22Rv1 (cell line): ENCODE results near the gene CTDSPL.

Source experiments
- CTCF ChIP-seq: fragments of 450-650 bp; IDR thresholded peaks from 2 replicates; pipeline ENCODE4 v1.5.1; 2017; ENCODE audit warnings: mild to moderate bottlenecking
- ZFX ChIP-seq: fragments of 450-650 bp; IDR thresholded peaks from 2 replicates; pipeline ENCODE4 v1.6.1; 2017; ENCODE audit warnings: antibody characterized with exemption, borderline replicate concordance

- TF ChIP-seq CTCF, result no peak
- TF ChIP-seq ZFX, result no peak
These were observed 45.4 kb upstream of the CTDSPL start for GRCh38 chr3:37816271-37816670.
